Measurements from ENCODE around the gene MRTFA. TPM values are rescaled to one million over a fixed set of nuclear protein-coding genes. Genes with fewer than 3 reads are reported as not detected.

The MRTFA gene
- total RNA-seq, 1 donor from 2014 or later = 68.4 TPM

DNA sequence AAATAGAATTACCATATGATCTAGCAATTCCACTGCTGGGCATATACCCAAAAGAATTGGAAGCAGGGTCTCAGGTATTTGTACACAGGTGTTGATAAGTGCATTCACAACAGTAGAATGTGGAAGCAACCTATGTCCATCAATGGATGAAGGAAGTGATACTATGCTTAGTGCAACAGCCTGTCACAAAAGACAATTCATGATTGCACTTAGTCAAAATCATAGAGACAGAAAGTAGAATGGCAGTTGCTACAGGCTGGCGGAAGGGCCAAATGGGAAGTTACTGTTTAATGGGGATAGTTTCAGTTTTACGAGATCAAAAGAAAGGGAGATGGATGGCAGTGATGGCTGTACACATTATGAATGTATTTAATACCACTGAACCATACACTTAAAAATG lies 224.1 kb downstream of the MRTFA start:
- Mint-ChIP-seq H3K4me1 (ENCODE audit: unreplicated experiment) (peaks cover 21% of the 10 kb centered on the region), H3K27me3 (ENCODE audit: unreplicated experiment) (peaks cover 29% of the 10 kb centered on the region), H3K4me3 (ENCODE audit: unreplicated experiment) (no peak overlapping the region), H3K27ac (ENCODE audit: unreplicated experiment) (no peak overlapping the region), H3K9me3 (ENCODE audit: unreplicated experiment) (no peaks in the 10 kb centered on the region), H3K36me3 (ENCODE audit: low read depth, unreplicated experiment) (peaks cover 38% of the 10 kb centered on the region)
- TF ChIP-seq, protein P1, sequence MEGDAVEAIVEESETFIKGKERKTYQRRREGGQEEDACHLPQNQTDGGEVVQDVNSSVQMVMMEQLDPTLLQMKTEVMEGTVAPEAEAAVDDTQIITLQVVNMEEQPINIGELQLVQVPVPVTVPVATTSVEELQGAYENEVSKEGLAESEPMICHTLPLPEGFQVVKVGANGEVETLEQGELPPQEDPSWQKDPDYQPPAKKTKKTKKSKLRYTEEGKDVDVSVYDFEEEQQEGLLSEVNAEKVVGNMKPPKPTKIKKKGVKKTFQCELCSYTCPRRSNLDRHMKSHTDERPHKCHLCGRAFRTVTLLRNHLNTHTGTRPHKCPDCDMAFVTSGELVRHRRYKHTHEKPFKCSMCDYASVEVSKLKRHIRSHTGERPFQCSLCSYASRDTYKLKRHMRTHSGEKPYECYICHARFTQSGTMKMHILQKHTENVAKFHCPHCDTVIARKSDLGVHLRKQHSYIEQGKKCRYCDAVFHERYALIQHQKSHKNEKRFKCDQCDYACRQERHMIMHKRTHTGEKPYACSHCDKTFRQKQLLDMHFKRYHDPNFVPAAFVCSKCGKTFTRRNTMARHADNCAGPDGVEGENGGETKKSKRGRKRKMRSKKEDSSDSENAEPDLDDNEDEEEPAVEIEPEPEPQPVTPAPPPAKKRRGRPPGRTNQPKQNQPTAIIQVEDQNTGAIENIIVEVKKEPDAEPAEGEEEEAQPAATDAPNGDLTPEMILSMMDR (IDR thresholded peaks at IDR 0.05; ENCODE audit: unreplicated experiment) = no peak
- DNase-seq (ENCODE audit: low spot score) = no peak

GRCh38 chr22:40411506-40411861 lies 225.0 kb downstream of the MRTFA start:
- no peak overlapping the region for H3K27ac Mint-ChIP-seq (ENCODE audit: unreplicated experiment)
- no peak for DNase-seq (ENCODE audit: low spot score)

DNA sequence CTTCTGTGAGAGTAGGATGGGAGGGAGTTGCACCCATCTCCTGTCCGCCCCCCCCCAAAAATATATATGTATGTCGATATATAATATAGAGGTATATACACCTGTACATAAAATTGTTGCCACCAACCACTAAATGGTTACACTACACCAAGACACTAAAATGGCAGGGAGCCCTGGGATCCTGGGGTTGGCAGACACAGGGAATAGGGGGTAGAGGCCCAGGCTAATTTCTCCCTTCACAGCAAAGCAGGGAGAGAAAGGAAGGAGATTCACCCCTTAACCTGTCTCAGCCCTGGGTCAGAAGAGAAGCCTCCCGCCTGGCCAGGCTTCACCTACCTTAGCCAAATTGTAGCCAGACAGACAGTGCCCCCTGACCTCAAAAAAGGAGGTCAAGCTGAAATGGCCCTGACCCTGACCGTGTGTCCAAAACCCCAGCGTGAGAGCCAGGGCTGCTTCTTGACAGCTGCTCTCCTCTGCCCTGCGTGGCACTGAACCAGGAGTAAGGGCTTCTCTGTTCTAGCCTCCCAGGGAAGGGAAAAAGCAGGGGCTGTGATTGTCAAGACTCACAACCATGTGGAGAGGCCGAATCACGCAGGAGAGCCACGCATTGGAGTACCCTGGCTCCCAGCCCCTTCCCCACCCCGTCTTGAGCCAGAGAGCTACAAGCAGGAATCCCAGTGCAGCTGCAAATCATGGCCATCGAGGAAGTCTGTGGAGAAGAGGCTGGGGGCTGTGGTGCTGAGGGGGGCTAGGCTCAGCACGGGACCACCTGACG lies 225.6 kb downstream of the MRTFA start:
- peaks cover 23% of the 10 kb centered on the region for H3K27me3 Mint-ChIP-seq (ENCODE audit: unreplicated experiment)
- no peak overlapping the region for H3K4me3 Mint-ChIP-seq (ENCODE audit: unreplicated experiment)
- TF ChIP-seq, protein P1 (IDR thresholded peaks at IDR 0.05; ENCODE audit: unreplicated experiment) = no peak
- no peak for DNase-seq (ENCODE audit: low spot score)
- H3K4me1 Mint-ChIP-seq (ENCODE audit: unreplicated experiment) = peaks cover 12% of the 10 kb centered on the region
- H3K27ac Mint-ChIP-seq (ENCODE audit: unreplicated experiment) = no peak overlapping the region
- H3K9me3 Mint-ChIP-seq (ENCODE audit: unreplicated experiment) = no peaks in the 10 kb centered on the region
- H3K36me3 Mint-ChIP-seq (ENCODE audit: low read depth, unreplicated experiment) = peaks cover 34% of the 10 kb centered on the region

More at GRCh38 chr22:40411506-40411861, 225.0 kb downstream of the MRTFA start:
- peaks cover 40% of the 10 kb centered on the region for H3K36me3 Mint-ChIP-seq (ENCODE audit: low read depth, unreplicated experiment)
- H3K27me3 Mint-ChIP-seq (ENCODE audit: unreplicated experiment) = peaks cover 28% of the 10 kb centered on the region
- H3K4me1 Mint-ChIP-seq (ENCODE audit: unreplicated experiment) = peaks cover 18% of the 10 kb centered on the region
- H3K9me3 Mint-ChIP-seq (ENCODE audit: unreplicated experiment) = no peaks in the 10 kb centered on the region
- TF ChIP-seq, protein P1 (IDR thresholded peaks at IDR 0.05; ENCODE audit: unreplicated experiment) = no peak
- H3K4me3 Mint-ChIP-seq (ENCODE audit: unreplicated experiment) = no peak overlapping the region

DNA sequence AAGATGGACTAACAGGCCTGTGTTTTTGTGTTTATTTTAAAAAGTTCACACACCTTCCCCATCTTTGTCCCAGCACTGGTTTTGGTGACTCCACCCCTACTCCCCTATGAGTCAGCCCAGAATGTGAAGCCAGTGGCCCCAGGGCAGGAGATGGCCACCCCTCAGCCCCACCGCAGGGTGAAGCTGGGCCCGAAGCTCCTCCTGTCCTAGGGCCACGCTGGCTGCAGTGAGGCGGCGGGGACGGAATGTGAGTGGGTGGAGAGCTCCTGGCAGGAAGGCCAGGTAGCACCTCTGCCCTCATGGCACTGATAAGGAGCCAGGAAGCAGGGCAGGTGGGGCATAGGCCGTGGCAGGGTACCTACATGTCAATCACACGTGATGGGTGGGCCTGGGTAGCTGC lies 226.2 kb downstream of the MRTFA start:
- no peak for DNase-seq (ENCODE audit: low spot score)
- TF ChIP-seq, protein P1 (IDR thresholded peaks at IDR 0.05; ENCODE audit: unreplicated experiment) = no peak
- no peak overlapping the region for H3K27ac Mint-ChIP-seq (ENCODE audit: unreplicated experiment)
- peaks cover 27% of the 10 kb centered on the region for H3K36me3 Mint-ChIP-seq (ENCODE audit: low read depth, unreplicated experiment)
- peaks cover 17% of the 10 kb centered on the region for H3K27me3 Mint-ChIP-seq (ENCODE audit: unreplicated experiment)
- peaks cover 5% of the 10 kb centered on the region for H3K4me1 Mint-ChIP-seq (ENCODE audit: unreplicated experiment)
- H3K4me3 Mint-ChIP-seq (ENCODE audit: unreplicated experiment) = no peak overlapping the region
- no peaks in the 10 kb centered on the region for H3K9me3 Mint-ChIP-seq (ENCODE audit: unreplicated experiment)

DNA sequence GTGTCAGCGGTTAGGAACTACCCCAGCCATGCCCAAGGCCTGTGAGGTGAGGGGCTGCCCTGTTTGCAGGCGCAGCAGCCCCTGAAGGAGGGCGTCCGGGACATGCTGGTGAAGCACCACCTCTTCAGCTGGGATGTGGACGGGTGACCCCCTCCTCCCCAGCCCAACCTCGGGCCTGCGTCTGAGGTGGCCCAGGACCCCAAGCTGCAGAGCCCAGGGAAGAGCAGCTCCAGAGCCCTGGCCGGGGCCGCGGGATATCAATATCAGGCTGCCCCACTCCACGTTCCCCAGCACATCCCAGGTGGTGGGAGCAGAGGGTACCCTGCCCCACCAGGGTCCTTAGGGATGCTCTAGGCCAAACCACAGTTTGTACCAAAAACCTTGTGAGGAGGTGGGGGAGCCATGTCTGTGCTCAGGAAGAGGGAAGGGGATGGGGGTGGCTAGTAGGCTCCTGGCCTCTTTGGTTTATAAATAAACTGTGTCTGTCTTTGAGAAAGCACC lies 226.9 kb downstream of the MRTFA start:
- H3K9me3 Mint-ChIP-seq (ENCODE audit: unreplicated experiment) = no peaks in the 10 kb centered on the region
- H3K27me3 Mint-ChIP-seq (ENCODE audit: unreplicated experiment) = peaks cover 12% of the 10 kb centered on the region
- H3K4me1 Mint-ChIP-seq (ENCODE audit: unreplicated experiment) = peaks cover 3% of the 10 kb centered on the region
- peaks cover 21% of the 10 kb centered on the region for H3K36me3 Mint-ChIP-seq (ENCODE audit: low read depth, unreplicated experiment)
- TF ChIP-seq, protein P1 (IDR thresholded peaks at IDR 0.05; ENCODE audit: unreplicated experiment) = no peak
- H3K4me3 Mint-ChIP-seq (ENCODE audit: unreplicated experiment) = no peak overlapping the region
- DNase-seq (ENCODE audit: low spot score) = no peak
- H3K27ac Mint-ChIP-seq (ENCODE audit: unreplicated experiment) = no peak overlapping the region
